ENCODE data around the gene TBC1D24. TPM values are rescaled to one million over a fixed set of nuclear protein-coding genes. Genes with fewer than 3 reads are reported as not detected.
"Not testable (repeated sequence)": the region's sequence is repeated elsewhere in the genome, so short reads cannot be mapped to it uniquely, and the experiment has no call there.

The TBC1D24 gene
- total RNA-seq, 1 donor from 2014 or later = 10.1 TPM

DNA sequence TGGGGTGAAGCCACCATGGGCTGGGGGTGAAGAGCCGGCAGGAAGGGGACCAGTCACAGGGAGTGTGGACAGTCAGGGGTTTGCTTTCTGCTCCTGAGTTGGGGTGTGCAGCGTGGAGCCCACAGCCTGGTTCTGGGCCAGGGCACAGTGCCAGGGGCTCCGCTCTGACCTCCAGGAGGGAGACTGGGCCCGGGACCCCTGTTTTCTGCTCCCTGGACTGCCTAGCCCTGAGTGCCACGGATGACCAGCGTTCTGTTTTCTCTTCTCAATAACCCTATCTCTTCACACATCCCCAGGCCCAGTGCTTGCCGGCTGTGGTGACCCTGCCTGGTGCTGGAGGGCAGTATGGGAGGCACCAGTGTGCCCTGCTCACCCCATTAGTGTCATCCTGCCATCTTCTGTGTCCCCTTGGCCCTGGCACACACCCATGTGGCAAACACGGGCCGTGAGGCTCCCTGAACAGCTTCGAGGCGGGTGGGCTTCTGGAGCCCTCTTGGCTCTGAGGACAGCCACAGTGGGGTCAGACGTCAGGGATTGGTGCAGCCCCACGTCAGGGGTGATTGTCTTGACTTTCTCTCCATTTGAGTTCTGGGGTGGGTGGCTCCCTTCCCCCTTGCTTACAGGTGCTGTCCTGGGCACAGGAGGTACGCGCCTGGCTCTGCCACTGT is 55.2 kb downstream of the TBC1D24 start:
- intact Hi-C loops (cut with micrococcal nuclease) = loop anchor here (5.0 to 10.0 kb wide), 3 partner anchors 308 to 535 kb away; partner anchors contain the start of genes E4F1, NTHL1 and TSC2

DNA sequence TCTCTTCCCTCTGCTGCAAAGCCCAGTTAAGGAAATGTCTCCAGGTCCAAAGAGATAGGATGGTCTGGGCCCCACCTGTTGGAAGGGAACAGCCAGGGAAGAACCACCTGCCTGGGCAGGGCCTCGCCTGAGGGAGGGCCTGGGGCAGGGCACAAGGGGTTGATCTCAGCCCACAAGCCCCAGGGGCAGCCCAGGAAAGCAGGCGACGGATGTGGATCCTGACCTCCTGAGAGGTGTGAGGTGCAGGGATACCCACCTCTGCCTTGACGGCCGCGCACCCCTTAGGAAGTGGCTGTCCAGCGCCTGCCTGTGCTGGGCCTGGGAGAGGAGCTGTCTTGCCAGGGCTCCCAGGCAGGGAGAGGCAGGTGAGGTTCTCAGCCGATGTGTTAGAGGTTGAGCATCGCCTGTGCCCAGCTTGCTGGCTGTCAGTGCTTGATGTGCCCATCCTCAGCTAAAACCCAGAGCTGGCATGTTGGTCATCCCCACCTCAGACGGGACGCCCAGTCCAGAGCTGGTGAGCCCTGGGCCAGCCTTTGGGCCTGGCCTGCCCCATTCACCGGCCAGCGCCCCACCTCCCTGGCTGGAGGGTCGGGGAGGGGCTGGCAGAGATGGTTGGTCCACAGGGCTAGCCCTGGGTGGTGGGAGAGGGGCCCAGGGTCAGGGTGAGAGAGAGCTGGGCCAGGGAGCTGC is 55.8 kb downstream of the TBC1D24 start:
- intact Hi-C loops (cut with micrococcal nuclease) = loop anchor here (5.0 to 10.0 kb wide), 3 partner anchors 308 to 536 kb away; partner anchors contain the start of genes E4F1, NTHL1 and TSC2

DNA sequence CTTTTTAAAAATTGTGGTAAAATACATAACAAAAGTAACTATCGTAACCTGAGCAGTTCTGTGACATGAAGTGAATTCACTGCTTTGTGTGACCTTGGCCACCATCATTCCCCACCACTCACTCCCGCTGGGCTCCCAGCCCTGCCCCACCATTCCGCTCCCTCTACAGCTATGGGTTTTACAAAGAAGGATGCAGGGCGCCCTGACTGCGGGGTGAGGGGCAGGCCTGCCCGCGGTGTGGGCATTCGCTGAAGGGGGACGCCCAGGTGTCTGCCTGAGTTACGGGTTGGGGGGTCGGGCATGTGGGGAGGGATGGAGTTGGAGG is 56.4 kb downstream of the TBC1D24 start, which contains the start of gene CEMP1:
TSS of gene CEMP1 (minus strand) at position 38 of the 325 bp plus-strand sequence. CDS start 335 bp downstream, outside the sequence.
- intact Hi-C loops (cut with micrococcal nuclease) = loop anchor here (5.0 to 10.0 kb wide), 3 partner anchors 309 to 537 kb away; partner anchors contain the start of genes E4F1, NTHL1 and TSC2

DNA sequence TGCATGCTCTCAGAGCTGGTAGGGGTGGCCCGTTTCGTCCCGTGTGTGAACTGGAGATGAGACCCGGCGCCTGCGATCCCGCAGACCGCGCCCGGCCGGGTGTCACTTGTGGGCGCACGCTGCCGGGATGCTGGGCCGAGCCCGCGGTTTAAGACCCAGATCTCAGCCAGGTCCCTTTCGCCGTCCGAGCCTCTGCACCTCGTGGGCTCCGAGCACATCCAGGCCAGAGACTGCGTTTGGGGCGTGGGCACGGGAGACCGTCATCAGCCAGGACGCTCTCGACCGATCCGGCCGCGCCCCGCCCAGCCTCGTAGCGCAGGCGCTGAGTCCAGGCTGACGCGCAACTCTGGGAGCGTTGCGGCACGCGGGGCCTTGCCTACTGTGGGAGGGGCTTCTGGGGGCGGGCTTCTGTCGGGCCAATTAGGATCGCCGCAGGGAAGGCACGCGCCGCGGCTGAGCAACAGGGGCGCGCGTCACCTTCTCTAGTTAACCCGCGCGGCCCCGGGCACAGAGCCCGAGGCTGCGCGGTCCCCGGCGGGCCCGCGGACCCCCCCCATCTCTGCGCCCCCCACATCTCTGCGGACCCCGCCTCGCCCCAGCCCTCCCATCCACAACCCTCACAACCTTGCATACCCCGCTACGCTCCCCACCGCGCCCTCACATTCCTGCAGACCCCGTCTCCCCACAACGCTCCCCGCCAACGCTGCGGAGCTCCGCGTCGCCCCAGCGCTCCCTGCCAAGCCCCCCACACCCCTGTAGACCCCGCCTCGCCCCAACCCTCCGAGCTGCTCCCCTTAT is 57.0 kb downstream of the TBC1D24 start:
- intact Hi-C loops (cut with micrococcal nuclease) = loop anchor here (1.0 to 10.0 kb wide), 9 partner anchors 12 to 537 kb away; partner anchors contain the start of genes AMDHD2, ATP6V0C, CCNF and E4F1

DNA sequence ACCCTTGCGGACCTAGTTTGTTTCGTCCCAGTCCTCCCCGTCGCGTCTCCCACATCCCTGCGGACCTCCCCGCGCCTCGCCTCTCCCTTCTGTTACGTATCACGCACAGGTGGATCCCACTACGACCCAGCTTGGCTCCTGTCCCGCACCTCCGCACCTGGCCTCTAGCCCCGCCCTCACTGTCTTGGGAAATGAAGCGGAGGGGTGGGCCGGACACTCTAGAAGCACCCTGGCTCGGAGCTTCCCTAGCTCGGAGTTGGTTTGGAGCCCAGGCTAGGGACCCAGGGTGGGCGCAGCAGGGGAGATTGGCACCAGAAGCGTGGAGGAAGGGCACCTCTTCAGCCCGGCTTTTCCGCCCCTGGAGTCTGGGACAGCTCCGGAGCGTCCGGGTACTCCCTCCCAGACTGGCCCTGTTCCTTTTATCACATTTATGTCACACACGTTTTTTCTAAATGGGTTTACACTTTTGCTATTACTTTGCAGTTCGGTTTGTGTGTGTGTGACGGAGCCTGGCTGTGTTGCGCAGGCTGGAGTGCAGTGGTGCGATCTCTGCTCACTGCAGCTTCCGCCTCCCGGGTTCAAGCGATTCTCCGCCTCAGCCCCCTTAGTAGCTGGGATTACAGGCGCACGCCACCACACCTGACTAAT is 57.7 kb downstream of the TBC1D24 start:
- intact Hi-C loops (cut with micrococcal nuclease) = loop anchor here (1.0 to 10.0 kb wide), 9 partner anchors 12 to 538 kb away; partner anchors contain the start of genes AMDHD2, ATP6V0C, CCNF and E4F1

DNA sequence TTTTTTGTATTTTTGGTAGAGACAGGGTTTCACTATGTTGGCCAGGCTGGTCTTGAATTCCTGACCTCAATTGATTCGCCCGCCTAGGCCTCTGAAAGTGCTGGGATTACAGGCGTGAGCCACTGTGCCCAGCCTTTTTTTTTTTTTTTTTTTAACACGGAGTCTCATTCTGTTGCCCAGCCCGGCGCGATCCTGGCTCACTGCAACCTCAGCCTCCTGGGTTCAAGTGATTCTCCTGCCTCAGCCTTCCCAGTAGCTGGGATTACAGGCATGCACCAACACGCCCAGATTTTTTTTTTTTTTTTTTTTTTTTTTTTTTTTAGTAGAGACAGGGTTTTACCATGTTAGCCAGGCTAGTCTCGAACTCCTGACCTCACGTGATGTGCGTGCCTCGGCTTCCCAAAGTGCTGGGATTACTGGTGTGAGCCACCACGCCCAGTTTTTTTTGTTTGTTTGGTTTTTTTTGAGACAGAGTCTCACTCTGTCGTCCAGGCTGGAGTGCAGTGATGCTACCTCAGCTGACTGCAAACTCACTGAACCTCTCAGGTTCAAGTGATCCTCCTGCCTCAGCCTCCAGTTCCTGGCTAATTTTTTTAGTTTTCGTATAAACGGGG is 58.3 kb downstream of the TBC1D24 start:
- intact Hi-C loops (cut with micrococcal nuclease) = loop anchor here (2.0 to 10.0 kb wide), 5 partner anchors 72 to 538 kb away; partner anchors contain the start of genes E4F1, NTHL1, SRRM2 and TEDC2

DNA sequence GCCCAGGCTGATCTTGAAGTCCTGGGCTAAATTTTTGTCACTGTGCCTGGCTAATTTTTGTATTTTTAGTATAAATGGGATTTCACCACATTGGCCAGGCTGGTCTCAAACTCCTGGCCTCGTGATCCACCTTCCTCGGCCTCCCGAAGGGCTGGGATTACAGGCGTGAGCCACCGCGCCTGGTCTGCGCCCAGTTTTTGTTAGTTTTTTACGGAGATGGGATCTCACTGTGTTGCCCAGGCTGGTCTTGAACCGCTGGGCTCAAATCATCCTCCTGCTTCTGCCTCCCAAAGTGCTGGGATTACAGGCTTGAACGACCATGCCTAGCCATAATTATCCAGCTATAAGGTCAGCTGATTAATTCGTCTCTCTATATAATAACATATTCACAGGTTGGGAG is 59.0 kb downstream of the TBC1D24 start:
- intact Hi-C loops (cut with micrococcal nuclease) = loop anchor here (2.0 to 10.0 kb wide), 5 partner anchors 73 to 539 kb away; partner anchors contain the start of genes E4F1, NTHL1, SRRM2 and TEDC2

DNA sequence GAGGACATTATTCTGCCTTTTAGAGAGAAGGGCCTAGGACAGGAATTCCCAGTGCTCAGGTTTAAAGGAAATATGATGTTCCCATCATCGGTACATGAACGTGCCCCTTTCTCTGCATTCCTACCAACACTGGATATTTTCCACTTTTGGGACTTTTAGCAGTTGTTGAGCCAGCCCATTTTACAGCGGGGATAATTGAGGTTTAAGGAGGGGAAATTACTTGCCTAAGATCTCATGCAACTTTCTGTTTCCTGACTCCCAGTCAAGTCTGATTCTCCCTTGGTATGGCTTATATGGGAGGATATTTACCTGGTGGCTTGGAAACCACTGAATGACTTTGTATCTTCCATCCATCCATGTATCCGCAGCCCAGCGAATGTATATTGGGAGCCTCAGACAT is 59.4 kb downstream of the TBC1D24 start:
- intact Hi-C loops (cut with micrococcal nuclease) = loop anchor here (5.0 to 10.0 kb wide), 3 partner anchors 312 to 540 kb away; partner anchors contain the start of genes E4F1, NTHL1 and TSC2

DNA sequence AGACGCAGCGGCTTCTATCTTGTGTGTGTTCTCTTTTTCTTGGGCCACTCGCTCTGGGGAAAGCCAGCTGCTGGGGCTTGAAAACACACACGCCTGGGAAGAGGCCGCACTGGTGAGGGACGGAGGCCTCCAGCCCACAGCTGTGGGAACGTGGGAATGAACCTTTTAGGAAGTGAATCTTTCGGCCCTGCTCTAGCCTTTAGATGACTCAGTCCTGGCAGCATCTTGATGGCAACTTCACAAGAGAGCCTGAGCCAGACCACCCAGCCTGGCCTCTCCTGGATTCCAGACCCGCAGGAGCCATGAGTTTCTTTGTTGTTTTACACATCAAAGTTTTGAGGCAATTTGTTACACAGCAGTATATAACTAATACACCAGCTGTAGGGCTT is 60.7 kb downstream of the TBC1D24 start:
- intact Hi-C loops (cut with micrococcal nuclease) = loop anchor here (5.0 to 10.0 kb wide), 2 partner anchors 541 to 923 kb away; partner anchors contain the start of genes CRAMP1 and IFT140

DNA sequence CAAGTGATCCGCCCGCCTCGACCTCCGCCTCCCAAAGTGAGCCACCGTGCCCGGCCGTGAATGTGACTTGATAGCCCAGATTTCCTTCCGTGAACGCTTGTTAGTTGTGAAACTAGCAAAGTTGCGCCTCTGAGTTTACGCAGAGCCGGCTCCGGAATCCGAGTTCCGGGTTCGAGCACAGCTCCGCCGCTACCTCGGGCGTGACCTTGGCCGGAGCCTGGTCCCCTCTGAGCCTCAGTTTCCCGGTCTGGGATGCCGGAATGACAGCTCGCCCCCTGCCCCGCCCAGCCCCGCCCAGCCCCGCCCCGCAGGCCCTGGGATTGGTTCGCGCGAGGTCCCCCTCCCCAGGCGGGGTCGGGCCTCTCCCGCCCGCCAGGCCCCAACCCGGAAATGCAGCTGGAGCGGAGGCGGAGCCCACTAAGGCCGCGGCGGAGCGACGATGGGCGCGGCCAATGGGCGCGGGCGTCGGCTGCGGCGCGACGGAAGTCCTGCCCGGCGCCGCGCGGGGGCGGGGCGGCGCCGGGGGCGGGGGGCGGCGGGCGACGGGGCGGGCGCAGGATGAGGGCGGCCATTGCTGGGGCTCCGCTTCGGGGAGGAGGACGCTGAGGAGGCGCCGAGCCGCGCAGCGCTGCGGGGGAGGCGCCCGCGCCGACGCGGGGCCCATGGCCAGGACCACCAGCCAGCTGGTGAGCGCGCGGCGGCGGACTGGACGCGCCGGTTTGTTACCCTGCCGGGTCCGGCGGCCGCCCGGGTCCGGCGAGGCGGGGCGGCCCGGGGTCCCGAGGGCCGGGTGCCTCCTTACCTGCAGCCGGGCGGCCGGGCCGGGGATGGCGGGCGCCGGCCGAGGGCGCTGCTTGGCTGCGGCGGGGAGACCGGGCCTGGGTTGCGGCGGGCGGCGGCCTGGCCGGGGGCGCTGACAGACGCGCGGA is 62.8 kb downstream of the TBC1D24 start, which contains the start of gene PDPK1:
TSS of gene PDPK1 (plus strand) at position 571 of the 929 bp plus-strand sequence. CDS start at position 663, 92 bp downstream.
- intact Hi-C loops (cut with micrococcal nuclease) = loop anchor here (1.0 to 10.0 kb wide), 7 partner anchors 24 to 925 kb away; partner anchors contain the start of genes ATP6V0C, CRAMP1, IFT140 and KCTD5

DNA sequence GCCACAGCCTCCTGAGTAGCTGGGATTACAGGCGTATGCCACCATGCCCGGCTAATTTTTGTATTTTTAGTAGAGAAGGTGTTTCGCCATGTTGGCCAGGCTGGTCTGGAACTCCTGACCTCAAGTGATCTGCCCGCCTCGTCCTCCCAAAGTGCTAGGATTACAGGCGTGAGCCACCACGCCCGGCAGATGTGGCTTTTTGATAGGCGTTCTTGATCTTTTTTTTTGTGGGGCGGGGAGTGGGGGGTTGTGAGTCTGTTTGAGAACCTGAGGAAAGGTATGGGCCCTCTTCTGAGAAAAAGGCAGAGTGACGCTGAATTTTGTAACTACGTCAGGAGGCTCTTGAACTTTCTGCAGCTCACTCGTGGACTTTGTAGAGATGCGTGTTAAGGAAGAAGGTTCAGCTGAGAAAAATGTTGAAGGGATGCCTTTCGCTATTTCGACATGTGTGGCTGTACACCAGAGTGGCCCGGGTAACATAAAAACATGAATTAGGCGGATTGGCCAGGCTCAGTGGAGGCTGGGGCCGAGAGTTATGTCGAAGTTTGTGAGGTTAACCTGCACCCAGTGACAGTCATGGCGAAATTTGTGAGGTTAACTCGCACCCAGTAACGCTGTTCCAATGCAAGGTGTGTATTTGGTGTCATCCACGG is 64.4 kb downstream of the TBC1D24 start:
- intact Hi-C loops (cut with micrococcal nuclease) = loop anchor here (5.0 to 10.0 kb wide), 2 partner anchors 545 to 927 kb away; partner anchors contain the start of genes CRAMP1 and IFT140

DNA sequence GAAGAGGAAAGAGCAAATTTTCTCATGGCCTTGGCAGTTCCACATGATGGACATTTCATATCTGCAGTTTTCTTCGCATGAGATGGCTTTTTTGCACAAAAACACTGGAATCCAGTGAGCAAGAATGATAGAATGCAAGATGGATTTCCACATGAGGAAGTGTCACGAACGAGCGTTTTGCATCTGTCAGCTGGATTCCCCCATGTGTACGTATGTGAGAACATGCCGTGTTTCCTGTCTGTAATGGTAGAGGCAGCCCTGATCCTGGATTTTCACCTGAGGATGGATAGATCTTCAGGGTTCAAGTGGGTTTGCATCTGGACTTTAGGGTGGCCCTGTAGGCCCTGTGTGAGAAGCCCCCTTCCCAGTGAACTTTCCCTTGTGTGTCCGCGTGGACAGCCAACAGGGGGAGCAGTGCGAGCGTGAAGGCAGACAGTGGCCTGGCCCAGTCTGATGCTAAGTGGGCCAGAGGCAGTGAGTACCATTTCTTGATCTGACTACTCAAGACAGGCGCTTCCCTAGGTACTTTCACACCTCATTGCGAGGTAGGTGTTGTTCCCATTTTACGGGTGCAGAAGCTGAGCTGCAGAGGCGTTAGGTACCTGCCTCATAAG is 65.0 kb downstream of the TBC1D24 start:
- intact Hi-C loops (cut with micrococcal nuclease) = loop anchor here (5.0 to 10.0 kb wide), 2 partner anchors 545 to 928 kb away; partner anchors contain the start of genes CRAMP1 and IFT140

DNA sequence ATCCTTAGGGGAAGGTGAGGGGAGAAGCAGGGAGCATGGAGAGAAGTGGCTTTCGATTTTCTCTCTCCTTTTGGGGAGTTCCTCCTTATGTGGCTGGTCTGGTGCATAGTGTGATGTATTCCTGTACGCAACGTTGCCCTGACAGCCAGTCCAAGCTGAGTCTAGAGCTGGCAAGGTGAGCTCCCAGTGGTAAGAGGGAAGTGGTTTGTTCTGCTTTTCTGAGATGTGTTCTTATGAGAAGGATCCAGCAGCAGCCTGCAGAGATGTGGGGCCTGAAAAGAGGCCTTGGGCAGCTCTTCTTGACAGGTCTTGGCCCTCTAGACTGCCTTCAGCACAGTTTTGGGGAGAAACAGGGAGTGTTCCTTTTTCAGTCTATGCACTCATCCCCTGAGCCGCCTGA is 66.0 kb downstream of the TBC1D24 start:
- intact Hi-C loops (cut with micrococcal nuclease) = not testable (repeated sequence)

DNA sequence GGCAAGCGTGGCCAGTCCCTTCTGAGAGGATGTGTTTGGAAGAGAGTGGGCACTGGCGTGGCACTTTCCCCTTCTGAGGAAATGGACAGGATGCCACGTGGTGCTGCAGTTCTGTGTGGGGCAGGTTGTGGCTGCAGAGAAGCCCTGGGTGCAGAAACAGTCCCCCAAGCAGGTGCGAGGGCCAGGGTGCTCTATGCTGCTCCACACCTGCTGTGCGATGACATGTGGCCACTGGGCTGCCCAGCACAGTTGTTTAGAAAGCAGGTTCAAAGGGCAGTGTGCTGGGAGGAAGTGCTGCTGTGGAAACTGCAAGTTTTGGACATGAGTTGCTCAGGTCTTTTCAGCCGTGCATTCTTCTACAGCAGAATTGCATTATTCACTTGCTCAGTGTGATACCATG is 66.5 kb downstream of the TBC1D24 start:
- intact Hi-C loops (cut with micrococcal nuclease) = not testable (repeated sequence)

DNA sequence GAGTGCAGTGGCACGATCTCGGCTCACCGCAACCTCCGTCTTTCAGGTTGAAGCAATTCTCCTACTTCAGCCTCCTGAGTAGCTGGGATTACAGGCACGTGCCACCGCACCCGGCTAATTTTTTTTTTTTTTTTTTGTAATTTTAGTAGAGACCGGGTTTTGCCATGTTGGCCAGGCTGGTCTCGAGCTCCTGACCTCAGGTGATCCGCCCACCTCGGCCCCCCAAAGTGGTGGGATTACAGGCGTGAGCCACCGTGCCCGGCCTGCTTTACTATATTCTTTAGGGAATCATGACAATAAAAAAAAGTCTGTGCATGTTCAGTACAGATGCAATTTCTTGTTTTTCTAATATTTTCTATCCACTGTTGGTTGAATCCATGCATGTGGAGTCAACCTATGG is 68.8 kb downstream of the TBC1D24 start:
- intact Hi-C loops (cut with micrococcal nuclease) = not testable (repeated sequence)

DNA sequence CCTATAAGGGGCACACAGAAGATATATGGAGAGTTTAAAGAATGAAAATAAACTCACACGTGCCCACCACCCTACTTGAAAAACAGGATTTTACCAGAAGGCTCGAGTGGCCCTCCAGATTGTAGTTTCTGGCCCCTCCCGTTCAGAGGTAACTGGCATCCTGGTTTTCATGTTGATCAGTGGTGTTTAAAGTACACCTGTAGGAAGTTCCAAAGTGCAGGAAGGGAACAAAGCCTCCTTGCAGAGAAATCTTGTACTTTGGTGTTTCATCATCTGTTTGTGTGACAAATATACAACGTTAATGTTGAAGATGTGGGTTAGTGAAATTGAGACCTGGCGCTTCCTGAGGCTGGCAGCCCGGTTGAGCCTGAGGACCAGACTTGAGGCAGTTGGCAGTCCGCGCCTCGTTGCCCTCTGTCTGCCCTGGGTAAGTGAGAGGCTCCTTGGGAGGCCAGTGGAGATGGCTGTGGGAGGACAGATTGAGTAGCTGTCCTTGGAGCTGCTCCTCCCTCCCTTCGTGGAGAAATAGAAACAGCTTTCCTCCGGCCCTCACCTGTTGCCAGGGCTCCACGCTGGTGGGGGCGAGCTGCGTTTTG is 75.5 kb downstream of the TBC1D24 start:
- intact Hi-C loops (cut with micrococcal nuclease) = not testable (repeated sequence)

DNA sequence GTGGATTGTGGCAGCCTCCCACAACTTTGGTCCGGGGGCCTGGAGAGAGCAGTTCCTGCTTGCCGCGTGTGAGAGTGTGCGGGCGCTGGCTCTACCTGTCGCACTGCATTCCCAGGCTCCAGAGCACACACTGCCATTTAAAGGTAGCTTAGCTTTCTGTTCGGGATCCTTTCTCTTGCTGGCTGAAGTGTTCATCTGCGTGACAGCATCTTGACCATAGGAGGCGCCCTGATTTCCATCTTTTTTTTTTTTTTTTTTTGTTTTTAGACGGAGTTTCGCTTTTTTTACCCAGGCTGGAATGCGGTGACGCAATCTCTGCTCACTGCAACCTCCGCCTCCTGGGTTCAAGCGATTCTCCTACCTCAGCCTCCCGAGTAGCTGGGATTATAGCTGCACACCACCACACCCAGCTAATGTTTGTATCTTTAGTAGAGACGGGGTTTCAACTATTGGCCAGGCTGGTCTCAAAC is 76.5 kb downstream of the TBC1D24 start:
- intact Hi-C loops (cut with micrococcal nuclease) = not testable (repeated sequence)

Measured in T-helper 1 cell treated with Interleukin-12 subunit alpha and Interleukin-12 subunit beta and Interleukin-4 antibody, amounts not matched to agents 30 ng/mL and 1 ng/mL, for 36 hours (primary cell).